GM21576 (cell line): ENCODE measurements around the gene PSMA6.

Source experiments
- ATAC-seq: cut with Tn5 transposase; IDR thresholded peaks from one replicate; pipeline ENCODE4 v1.9.1; 2021; ENCODE audit warnings: mild to moderate bottlenecking, moderate library complexity; ENCODE audit not compliant: unreplicated experiment

PSMA6 gene

GRCh38 chr14:35365130-35366055 lies 73.2 kb downstream of the PSMA6 start:
- no peak for ATAC-seq

GRCh38 chr14:35366056-35366451 lies 73.9 kb downstream of the PSMA6 start:
- no peak for ATAC-seq

- ATAC-seq: no peak
Measured at GRCh38 chr14:35366521-35366976, 74.4 kb downstream of the PSMA6 start.

GRCh38 chr14:35367056-35367372 lies 74.8 kb downstream of the PSMA6 start:
- no peak for ATAC-seq
